ENCODE measurements around the gene SIT1.

SIT1 gene

GRCh38 chr9:35682051-35682450 lies 31.3 kb upstream of the SIT1 start:
- DNase-seq: no peak

DNA sequence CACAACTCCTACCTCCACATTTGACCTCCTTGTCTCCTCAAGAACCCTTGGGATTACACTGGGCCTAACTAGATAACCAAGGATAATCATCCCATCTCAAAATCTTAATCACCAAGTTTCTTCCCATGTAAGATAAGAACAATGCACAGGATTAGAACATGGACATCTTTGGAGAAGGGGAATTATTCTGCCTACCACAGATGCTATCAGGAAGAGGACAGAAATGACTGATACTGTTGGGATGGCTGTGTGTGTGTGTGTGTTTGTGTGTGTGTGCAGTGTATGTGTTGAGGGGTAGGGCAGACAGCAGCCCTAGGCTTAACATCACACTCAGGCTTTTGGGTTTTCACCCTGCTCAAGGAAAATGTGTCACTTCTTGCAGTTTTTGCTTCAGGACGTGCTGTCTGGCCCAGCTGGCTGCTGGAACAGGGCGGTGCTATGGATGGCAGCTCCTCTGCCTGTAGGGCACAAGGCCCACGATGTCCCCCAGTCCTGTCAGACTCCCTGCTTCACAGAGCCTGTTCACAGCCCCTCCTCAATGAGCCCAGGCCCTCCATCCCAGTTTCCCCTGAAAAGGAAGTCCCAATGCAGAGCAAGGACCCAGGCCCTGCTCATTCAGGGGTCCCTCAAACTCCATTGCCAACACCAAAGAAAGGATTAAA lies 30.7 kb upstream of the SIT1 start:
- DNase-seq: no peak

- DNase-seq: no peak
Observed at GRCh38 chr9:35680331-35681105, 29.8 kb upstream of the SIT1 start.

GRCh38 chr9:35679766-35680330 lies 29.1 kb upstream of the SIT1 start:
- no peak for DNase-seq

DNA sequence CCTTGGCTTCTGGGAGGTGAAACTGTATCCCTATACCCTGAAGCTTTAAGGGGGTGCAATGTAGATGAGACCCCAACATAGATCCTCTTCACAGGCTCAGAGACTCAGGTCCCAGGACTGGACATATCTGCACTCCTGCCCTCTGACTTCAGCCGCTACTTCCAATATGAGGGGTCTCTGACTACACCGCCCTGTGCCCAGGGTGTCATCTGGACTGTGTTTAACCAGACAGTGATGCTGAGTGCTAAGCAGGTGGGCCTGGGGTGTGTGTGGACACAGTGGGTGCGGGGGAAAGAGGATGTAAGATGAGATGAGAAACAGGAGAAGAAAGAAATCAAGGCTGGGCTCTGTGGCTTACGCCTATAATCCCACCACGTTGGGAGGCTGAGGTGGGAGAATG lies 28.4 kb upstream of the SIT1 start:
- DNase-seq: no peak

GRCh38 chr9:35675732-35676392 lies 25.1 kb upstream of the SIT1 start:
- no peak for DNase-seq

DNA sequence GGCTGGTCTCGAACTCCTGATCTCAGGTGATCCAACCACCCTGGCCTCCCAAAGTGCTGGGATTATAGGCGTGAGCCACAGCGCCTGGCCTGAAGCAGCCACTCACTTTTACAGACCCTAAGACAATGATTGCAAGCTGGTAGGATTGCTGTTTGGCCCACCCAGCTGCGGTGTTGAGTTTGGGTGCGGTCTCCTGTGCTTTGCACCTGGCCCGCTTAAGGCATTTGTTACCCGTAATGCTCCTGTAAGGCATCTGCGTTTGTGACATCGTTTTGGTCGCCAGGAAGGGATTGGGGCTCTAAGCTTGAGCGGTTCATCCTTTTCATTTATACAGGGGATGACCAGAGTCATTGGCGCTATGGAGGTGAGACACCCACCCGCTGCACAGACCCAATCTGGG lies 24.5 kb upstream of the SIT1 start:
- no peak for DNase-seq

DNA sequence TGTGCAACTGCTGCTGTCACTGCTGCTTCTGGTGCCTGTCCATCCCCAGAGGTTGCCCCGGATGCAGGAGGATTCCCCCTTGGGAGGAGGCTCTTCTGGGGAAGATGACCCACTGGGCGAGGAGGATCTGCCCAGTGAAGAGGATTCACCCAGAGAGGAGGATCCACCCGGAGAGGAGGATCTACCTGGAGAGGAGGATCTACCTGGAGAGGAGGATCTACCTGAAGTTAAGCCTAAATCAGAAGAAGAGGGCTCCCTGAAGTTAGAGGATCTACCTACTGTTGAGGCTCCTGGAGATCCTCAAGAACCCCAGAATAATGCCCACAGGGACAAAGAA lies 23.3 kb upstream of the SIT1 start:
- no peak for DNase-seq

DNA sequence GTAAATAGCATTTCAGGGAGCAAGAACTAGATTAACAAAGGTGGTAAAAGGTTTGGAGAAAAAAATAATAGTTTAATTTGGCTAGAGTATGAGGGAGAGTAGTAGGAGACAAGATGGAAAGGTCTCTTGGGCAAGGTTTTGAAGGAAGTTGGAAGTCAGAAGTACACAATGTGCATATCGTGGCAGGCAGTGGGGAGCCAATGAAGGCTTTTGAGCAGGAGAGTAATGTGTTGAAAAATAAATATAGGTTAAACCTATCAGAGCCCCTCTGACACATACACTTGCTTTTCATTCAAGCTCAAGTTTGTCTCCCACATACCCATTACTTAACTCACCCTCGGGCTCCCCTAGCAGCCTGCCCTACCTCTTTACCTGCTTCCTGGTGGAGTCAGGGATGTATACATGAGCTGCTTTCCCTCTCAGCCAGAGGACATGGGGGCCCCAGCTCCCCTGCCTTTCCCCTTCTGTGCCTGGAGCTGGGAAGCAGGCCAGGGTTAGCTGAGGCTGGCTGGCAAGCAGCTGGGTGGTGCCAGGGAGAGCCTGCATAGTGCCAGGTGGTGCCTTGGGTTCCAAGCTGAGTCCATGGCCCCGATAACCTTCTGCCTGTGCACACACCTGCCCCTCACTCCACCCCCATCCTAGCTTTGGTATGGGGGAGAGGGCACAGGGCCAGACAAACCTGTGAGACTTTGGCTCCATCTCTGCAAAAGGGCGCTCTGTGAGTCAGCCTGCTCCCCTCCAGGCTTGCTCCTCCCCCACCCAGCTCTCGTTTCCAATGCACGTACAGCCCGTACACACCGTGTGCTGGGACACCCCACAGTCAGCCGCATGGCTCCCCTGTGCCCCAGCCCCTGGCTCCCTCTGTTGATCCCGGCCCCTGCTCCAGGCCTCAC lies 22.6 kb upstream of the SIT1 start, which contains the start of gene CA9:
Gene CA9, plus strand, starts transcription at position 797 of the 893 bp plus-strand sequence. Its CDS starts 32 bp downstream, at position 829.
- no peak for DNase-seq

- no peak for DNase-seq
Observed at GRCh38 chr9:35669331-35670145, 18.8 kb upstream of the SIT1 start.

GRCh38 chr9:35667939-35668338 lies 17.2 kb upstream of the SIT1 start:
- DNase-seq: no peak

DNA sequence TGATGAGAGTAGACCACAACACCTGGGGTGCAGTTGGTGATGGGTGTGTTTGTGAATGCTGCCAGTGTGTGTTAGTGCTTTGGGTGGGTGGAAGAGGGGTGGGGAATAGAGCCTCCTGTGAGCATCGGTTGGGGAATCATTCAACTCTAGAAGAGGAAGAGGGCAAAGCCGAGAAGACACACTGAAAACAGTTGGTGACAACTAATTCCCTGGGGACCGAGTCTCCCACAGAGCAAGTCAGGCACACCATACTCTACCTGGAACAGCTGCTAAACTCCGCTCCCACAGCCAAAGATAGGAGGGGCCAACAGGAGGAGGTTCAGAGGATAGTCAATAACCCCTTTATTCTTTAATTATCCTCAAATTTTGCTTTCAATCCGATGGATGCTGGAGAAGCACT lies 15.8 kb upstream of the SIT1 start:
- no peak for DNase-seq

DNA sequence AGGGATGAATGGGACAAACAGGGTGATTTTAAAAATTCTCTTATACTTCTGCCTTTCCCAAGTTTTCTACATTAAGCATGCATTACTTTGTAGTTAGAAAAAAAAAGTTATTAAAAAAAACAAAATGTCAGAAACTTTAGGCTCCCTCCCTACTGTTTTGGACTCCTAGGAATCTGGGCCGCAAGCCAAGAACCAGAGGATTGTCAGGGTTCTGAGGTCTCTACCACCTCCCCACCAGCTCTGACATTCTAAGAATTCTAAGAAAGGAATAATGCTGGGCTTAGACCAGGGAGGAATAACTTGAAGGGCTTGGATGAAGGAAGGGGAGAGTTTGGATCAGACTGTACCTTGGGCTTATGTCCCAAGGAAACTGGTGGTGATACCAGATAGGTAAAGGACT lies 15.3 kb upstream of the SIT1 start:
- no peak for DNase-seq

GRCh38 chr9:35665471-35665818 lies 14.7 kb upstream of the SIT1 start:
- DNase-seq: no peak

DNA sequence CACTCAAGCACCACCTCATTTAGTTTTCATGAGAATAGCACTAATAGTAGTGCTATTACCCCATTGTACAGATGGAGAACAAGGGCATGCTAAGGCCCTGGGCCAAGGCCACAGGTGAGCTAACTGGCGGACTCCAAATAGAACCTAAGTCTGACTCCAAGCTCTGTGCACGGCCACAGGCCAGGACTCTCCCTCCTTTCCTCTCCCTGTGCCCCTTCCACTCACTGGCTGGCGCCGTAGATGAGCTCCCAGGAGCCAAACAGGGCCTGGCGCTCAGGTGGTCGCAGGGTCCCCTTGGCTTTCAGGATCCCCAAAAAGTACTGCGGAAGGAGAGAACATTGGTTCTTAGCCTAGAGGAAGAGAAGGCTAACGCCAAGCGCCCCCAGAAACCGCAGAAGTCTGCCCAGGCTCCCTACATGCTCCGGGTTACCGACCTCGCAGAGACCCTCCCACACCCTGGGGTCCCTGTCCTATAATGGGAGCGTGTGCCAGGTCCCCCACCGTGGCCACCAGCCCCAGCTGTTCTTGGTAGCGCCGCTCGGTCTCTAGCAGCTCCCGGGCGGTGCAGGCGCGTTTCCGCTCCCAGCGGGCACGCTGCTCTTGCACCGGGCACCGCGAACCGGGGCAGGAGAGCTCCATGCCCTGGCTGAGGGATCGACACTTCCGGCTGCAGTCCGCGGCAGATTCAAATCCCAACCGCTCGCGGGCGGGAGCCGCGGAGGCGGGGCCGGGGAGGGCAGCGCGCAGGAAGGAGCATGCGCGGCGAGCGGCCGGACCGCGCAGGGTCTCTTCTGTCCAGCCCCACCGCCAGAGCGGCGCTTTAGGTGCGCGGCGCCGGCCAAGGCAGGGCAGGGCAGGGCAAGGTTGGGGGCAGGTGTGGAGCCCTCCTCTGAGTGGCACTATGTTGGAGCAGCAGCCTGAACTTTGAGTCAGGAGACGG lies 14.1 kb upstream of the SIT1 start, which contains the start of gene ARHGEF39:
Gene ARHGEF39, minus strand, starts transcription at position 665 of the 940 bp plus-strand sequence. Its CDS starts 26 bp downstream, at position 639.
- no peak for DNase-seq

DNA sequence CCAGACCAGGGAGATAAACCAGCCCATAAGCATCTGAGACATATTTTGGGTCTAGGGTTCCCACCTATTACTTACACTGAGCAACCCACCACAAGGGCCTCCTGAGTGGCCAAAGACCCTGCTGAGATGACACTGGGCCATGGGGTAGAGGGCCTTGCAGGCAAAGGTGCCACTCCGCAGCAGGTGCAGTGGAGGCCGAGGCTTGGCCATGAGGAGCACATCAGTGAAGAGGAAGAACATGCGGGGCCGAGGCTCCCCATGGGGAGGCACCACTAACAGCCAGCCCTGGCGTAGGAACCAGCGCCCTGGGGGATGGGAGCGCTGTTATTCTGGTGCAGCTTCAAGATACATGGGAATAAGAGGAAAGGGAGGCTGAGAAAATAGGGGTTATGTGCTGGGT lies 11.7 kb upstream of the SIT1 start:
- DNase-seq: no peak

DNA sequence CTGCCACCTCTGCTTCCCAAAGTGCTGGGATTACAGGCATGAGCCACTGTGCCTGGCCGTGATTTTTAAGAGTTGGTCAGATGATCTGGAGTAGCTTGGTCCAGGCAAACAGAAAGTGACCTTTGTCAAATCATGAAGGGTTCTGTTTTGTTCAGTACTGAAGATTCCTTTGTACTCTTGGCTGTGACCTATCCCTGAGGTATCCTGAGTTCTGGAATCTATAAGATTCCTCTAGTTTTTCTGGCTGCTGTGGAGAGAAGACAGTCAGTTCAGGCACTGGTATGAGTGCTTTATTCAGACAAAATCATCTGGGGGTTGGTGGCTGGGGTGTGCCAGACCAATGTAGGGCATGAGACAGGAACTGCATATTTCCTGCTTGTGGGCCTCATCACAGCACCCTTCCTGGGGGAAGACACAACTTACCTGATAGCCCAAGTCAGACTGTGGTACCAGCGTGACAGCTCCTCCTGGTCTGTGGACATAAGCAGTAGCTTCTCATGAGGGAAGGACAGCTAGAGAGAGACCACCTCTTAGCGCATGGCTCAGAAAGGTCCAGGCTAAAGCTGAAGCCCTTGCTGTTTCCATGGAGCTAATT lies 11.1 kb upstream of the SIT1 start:
- no peak for DNase-seq

DNA sequence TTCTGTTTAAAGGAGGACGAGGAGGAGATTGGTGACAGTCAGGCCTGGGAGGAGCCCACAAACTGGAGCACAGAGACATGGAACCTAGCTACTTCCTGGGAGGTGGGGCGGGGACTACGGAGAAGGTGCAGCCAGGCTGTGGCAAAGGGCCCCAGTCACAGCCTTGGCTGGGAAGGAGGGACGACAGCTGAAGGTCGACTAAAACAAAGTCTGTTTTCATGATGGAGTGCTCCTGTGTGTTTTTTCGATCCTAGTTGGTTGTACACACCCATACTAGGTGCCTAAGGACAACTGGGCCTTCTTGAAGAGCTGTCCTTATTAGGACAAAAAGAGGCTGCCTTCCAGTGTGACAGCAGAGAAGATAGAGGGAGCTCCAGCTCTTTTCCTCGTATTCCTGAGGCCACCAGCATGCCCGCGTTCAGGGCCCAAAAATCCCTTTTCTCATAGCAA lies 10.3 kb upstream of the SIT1 start:
- DNase-seq: no peak

- DNase-seq: peak; percentile 25
Observed at GRCh38 chr9:35659340-35659739, 8.6 kb upstream of the SIT1 start.

DNA sequence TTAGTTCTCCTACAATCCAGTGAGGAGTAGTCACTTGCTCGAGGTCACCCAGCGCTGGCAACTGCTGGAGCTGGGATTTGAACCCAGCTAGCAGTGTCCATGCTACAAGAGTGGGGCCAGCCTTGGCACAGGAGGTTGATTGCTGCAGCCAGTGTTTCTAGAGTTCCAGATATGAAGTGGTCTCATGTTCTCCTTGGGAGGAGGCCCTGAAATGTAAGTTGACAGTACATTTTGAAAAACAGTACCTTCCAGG lies 8.2 kb upstream of the SIT1 start:
- DNase-seq: no peak

Data from NCI-H1436 treated with DMSO at 0.1 percent for 48 hours (cell line).